Fibroblast of the aortic adventitia (primary cell): Measurements from ENCODE around the gene NR1I3. TPM values are rescaled to one million over a fixed set of nuclear protein-coding genes. Genes with fewer than 3 reads are reported as not detected.
A peak's percentile ranks its signal among the peaks of the same experiment; 100 is the strongest.

Experiments
- DNase-seq: peaks from one replicate; pipeline ENCODE4 v3.0.0-alpha.2; 2010; ENCODE audit warnings: low read depth
- H3K4me3 ChIP-seq: 2 replicates; pipeline ENCODE4 v1.5.1; 2011; ENCODE audit warnings: low read depth, mild to moderate bottlenecking, control low read depth, low read length, moderate library complexity
- total RNA-seq: library from RNA; depleted of rRNA; stranded (reverse); fragments of >200 nt; gene quantifications from 2 replicates; pipeline ENCODE4 v1.2.3, GENCODE V29; 2012; ENCODE audit warnings: low replicate concordance
- TF ChIP-seq, protein P1 (sequence below): IDR thresholded peaks from 2 replicates; pipeline ENCODE4 v1.5.1; 2011; ENCODE audit warnings: mild to moderate bottlenecking, low read length, control low read depth, inconsistent platforms; ENCODE audit not compliant: insufficient read depth

The NR1I3 gene
- total RNA-seq, 1 donor, result not detected

DNA sequence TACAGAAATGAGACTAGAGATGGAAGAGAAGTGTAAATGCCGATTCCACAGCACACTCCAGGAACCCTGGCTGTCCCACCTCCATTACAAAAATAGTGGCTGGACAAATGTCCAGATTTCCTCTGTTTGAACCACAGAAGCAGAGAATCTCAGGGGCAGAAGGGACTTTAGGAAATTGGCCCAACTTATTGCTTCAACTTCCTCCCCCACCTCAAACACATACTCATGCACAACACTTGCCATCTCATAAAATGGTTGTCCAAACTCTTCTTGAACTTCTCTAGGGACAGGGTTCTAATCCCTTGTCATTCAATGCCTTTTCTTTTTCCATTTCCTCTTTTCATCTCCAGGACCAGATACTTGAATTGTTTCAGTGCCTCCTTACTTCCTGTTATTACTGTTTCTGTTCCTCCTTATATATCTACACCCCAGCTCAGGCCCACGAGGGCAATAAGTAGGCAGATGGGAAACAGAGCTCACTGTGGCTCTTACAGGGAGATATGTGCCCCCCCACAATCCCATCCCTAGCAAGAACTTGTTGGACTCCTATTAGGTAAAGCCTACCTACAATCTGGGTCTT, 52.2 kb downstream of the NR1I3 start:
- no peak for DNase-seq
- TF ChIP-seq, protein P1, sequence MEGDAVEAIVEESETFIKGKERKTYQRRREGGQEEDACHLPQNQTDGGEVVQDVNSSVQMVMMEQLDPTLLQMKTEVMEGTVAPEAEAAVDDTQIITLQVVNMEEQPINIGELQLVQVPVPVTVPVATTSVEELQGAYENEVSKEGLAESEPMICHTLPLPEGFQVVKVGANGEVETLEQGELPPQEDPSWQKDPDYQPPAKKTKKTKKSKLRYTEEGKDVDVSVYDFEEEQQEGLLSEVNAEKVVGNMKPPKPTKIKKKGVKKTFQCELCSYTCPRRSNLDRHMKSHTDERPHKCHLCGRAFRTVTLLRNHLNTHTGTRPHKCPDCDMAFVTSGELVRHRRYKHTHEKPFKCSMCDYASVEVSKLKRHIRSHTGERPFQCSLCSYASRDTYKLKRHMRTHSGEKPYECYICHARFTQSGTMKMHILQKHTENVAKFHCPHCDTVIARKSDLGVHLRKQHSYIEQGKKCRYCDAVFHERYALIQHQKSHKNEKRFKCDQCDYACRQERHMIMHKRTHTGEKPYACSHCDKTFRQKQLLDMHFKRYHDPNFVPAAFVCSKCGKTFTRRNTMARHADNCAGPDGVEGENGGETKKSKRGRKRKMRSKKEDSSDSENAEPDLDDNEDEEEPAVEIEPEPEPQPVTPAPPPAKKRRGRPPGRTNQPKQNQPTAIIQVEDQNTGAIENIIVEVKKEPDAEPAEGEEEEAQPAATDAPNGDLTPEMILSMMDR, result no peak
- H3K4me3 ChIP-seq, result no peak overlapping the region

DNA sequence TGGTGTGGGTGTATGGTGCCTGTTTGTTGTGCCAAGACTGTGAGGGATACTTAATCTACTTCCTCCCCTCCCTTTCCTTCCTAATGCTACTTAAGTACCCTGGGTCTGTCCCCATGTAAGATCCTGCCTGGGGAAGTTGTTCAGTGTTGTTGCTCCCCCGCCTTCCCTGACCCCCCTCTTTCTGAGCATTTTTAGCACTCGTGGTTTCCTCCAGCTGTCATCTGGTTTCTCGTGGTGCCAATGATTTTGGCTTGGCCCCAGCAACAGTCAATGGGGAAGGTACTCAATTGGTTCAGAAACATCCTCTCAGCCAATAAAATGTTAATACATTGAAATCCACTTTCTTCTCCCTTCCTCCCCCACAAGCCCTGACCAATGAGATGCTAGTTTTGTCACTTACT, 52.7 kb downstream of the NR1I3 start:
- H3K4me3 ChIP-seq, result no peak overlapping the region
- peak; percentile 76 for DNase-seq
- TF ChIP-seq, protein P1, result no peak

DNA sequence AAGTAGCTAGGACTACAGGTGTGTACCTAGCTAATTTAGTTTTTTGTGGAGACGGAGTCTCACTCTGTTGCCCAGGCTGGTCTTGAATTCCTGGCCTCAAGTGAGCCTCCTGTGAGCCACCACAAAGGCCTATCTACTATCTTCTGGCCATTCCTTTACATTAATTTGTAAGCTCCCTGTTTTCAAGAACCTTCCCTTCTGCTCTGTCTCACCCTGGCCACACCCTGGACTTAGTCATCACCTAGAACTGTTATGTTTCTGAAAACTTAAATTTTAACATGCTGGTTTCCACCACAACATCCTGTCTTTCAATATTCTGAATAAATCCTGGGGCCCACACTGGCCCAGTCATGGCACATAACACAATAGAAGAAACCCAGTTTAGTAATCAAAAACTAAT, 55.8 kb downstream of the NR1I3 start:
- no peak overlapping the region for H3K4me3 ChIP-seq
- peak; percentile 57 for DNase-seq
- TF ChIP-seq, protein P1, result no peak

DNA sequence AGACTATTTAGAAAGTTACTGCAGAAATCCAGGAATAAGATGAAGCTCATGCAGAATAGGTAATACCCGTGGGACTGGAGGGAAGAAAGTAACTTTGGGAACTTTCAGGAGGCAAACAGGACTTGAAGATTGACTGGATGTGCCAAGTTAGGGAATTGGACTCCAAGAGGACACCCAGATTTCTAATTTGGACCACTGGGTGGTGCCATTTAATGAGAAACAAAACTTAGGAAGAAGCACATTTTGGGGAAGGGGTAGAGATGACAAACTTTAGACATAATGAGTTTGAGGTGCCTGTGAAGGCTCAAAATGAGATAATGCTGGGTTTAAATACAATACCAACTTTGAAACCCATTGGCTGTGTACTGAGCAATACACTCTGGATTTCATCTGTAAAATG, 57.4 kb downstream of the NR1I3 start:
- H3K4me3 ChIP-seq, result no peak overlapping the region
- TF ChIP-seq, protein P1, result peak; percentile 36
- DNase-seq, result peak; percentile 27

DNA sequence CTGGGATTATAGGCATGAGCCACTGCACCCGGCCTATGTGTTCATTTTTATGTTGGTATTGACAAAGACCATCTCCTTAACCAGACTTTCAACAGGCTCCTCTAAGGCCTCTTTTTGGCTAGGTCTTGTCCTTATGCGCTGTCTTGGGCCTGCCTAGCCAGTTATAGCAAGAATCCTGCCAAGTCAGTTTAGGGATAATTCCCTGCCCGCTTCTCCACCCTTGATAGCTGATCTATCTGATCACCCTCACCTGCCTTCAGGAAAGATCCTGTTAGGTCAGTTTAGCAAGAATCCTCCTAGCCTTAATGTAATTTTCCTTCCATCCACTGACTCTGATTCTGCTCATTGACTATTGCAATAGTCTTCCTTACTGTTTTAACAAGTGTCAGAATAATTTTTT, 58.3 kb downstream of the NR1I3 start:
- no peak overlapping the region for H3K4me3 ChIP-seq
- DNase-seq, result no peak
- TF ChIP-seq, protein P1, result no peak

Other genes starting within 250 kb of the NR1I3 start
- gene F11R, start 217.1 kb downstream of the NR1I3 start, total RNA-seq, result 0.36 and 3.3 TPM in 2 replicates
- 0.90 TPM in 1 of 2 replicates, not detected in the other for gene TSTD1, start 199.2 kb downstream of the NR1I3 start, total RNA-seq
- 23.5 and 36.2 TPM in 2 replicates for gene USF1, start 192.2 kb downstream of the NR1I3 start, total RNA-seq
- not detected in 2 replicates for gene ARHGAP30, start 168.3 kb downstream of the NR1I3 start, total RNA-seq
- gene NECTIN4, start 148.6 kb downstream of the NR1I3 start, total RNA-seq, result not detected in 2 replicates
- gene KLHDC9, start 139.8 kb downstream of the NR1I3 start, total RNA-seq, result 0.90 and 1.8 TPM in 2 replicates
- 39.9 and 50.2 TPM in 2 replicates for gene PFDN2, start 120.2 kb downstream of the NR1I3 start, total RNA-seq
- gene NIT1, start 120.1 kb downstream of the NR1I3 start, total RNA-seq, result 13.3 and 18.3 TPM in 2 replicates
- gene DEDD, start 105.5 kb downstream of the NR1I3 start, total RNA-seq, result 7.8 and 25.8 TPM in 2 replicates
- gene UFC1, start 84.2 kb downstream of the NR1I3 start, total RNA-seq, result 65.3 and 111 TPM in 2 replicates
- gene USP21, start 78.7 kb downstream of the NR1I3 start, total RNA-seq, result 6.1 and 11.6 TPM in 2 replicates
- 14.0 and 16.0 TPM in 2 replicates for gene PPOX, start 71.8 kb downstream of the NR1I3 start, total RNA-seq
- 8.3 and 11.4 TPM in 2 replicates for gene B4GALT3, start 60.7 kb downstream of the NR1I3 start, total RNA-seq
- gene ADAMTS4, start 39.1 kb downstream of the NR1I3 start, total RNA-seq, result 1.1 and 3.1 TPM in 2 replicates
- gene NDUFS2, start 35.8 kb downstream of the NR1I3 start, total RNA-seq, result 65.4 and 67.5 TPM in 2 replicates
- gene FCER1G, start 22.9 kb downstream of the NR1I3 start, total RNA-seq, result not detected in 2 replicates
- gene APOA2, start 14.6 kb downstream of the NR1I3 start, total RNA-seq, result not detected in 2 replicates
- 5.2 and 9.1 TPM in 2 replicates for gene TOMM40L, start 12.1 kb downstream of the NR1I3 start, total RNA-seq
- not detected in 2 replicates for gene PCP4L1, start 20.5 kb upstream of the NR1I3 start, total RNA-seq
- gene MPZ, start 71.8 kb upstream of the NR1I3 start, total RNA-seq, result 0.09 and 1.2 TPM in 2 replicates
- gene SDHC, start 76.2 kb upstream of the NR1I3 start, total RNA-seq, result 52.1 and 56.5 TPM in 2 replicates
- gene CFAP126, start 129.7 kb upstream of the NR1I3 start, total RNA-seq, result not detected in 2 replicates